Left renal pelvis (tissue), 4 donors: ENCODE results near the gene SPINK5. TPM values are rescaled to one million over a fixed set of nuclear protein-coding genes. Genes with fewer than 3 reads are reported as not detected.

ENCODE experiments used
- DNase-seq, 4 donors: peaks; one replicate each; pipeline ENCODE4 v3.0.0-alpha.2; 2013; ENCODE audit warnings: low read depth in 4 of 4, low spot score in 3 of 4
- polyA plus RNA-seq, 4 donors: library from polyadenylated mRNA; unstranded; fragments of 120-200 nt; gene quantifications; one replicate each; pipeline ENCODE4 v1.2.1, GENCODE V29; 2013; ENCODE audit not compliant: insufficient read length in 4 of 4

SPINK5 gene
- polyA plus RNA-seq, 4 donors, result 0.21 to 0.49 (median 0.32) TPM

GRCh38 chr5:148172377-148172776, 108.6 kb downstream of the SPINK5 start:
- no peak for DNase-seq

DNA sequence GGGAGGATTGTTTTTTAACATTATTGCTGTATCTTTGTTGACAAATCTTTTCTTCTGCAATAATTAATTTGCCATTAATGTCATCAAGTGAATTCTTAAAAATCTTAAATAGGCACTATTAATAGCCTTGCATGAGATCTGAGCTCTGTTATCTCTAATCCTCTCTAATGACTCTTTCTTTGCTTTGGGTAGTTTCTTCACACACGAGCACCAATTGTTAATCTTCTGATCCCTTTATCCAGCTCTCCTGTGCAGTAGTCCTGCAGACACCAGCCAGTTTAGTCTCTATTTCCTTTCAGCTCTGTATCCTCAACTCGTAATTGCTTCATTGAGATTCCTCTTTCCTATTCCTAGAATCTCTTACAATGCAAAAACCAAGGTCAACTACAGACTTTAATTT, 112.7 kb downstream of the SPINK5 start:
- DNase-seq, result no peak

DNA sequence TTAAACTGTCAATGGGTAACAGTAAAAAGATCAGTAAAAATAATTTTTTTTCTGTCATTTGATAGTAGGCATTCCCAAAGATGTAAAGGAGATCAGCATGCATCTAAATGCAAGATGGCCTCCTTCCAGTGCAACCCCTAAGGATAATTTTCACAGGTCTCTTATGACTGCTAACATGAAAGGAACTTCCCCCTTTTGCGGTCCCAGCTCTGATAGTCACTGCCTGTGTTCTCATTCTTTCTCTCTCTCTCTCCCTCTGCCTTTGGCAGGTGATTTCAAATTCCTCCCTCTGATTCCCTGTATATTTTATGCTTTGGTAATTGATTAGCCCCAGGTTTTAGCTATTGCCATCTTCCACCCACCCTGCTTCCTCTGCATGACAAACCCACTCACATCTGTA, 113.4 kb downstream of the SPINK5 start:
- no peak for DNase-seq

- peak in 2 of 4 donors; percentile 0 to 14 for DNase-seq
Observed at GRCh38 chr5:148179234-148179824, 115.5 kb downstream of the SPINK5 start.

- no peak for DNase-seq
Observed at GRCh38 chr5:148186248-148187003, 122.6 kb downstream of the SPINK5 start.

Other genes with a start within 250 kb of the SPINK5 start
- 100 to 1,000 TPM in 1 of 4 donors, 10 to 100 TPM in 2, under 1 TPM in 1; 0.89 to 104 (median 58.7) TPM for gene SPINK1, start 232.3 kb upstream of the SPINK5 start, polyA plus RNA-seq
- 1 to 10 TPM in 2 of 4 donors, not detected in 2; 6.9 to 7.1 TPM for gene SCGB3A2, start 185.3 kb upstream of the SPINK5 start, polyA plus RNA-seq
- not detected for gene C5orf46, start 157.4 kb upstream of the SPINK5 start, polyA plus RNA-seq
- not detected for gene SPINK14, start 104.6 kb downstream of the SPINK5 start, polyA plus RNA-seq
- gene SPINK6, start 139.1 kb downstream of the SPINK5 start, polyA plus RNA-seq, result not detected
- gene MARCOL, start 174.5 kb downstream of the SPINK5 start, polyA plus RNA-seq, result not detected
- gene SPINK13, start 204.8 kb downstream of the SPINK5 start, polyA plus RNA-seq, result under 1 TPM; 0.23 to 0.78 (median 0.40) TPM
- 1 to 10 TPM in 1 of 4 donors, under 1 TPM in 1, not detected in 2; 0.19 to 1.1 TPM for gene SPINK7, start 248.4 kb downstream of the SPINK5 start, polyA plus RNA-seq